SK-N-DZ (cell line): Measurements from ENCODE around the gene GRN.
"Not testable (repeated sequence)": the region's sequence is repeated elsewhere in the genome, so short reads cannot be mapped to it uniquely, and the experiment has no call there.

ENCODE experiments used
- DNase-seq: peaks from one replicate; pipeline ENCODE4 v3.0.0-alpha.2; 2015; ENCODE audit warnings: low spot score

Gene GRN

GRCh38 chr17:44361292-44362260 is 16.5 kb downstream of the GRN start:
- DNase-seq: peak; percentile 51

GRCh38 chr17:44362459-44362948 is 17.4 kb downstream of the GRN start:
- DNase-seq: no peak

- DNase-seq: no peak
These were observed 18.0 kb downstream of the GRN start for GRCh38 chr17:44362949-44363612.

- DNase-seq: peak; percentile 63
These were observed 18.6 kb downstream of the GRN start, which contains the start of gene FAM171A2 for GRCh38 chr17:44363613-44364159. Gene FAM171A2, minus strand, starts transcription at chr17:44363853. Its CDS starts 139 bp downstream, at chr17:44363714.

- DNase-seq: not testable (repeated sequence)
These were observed 19.9 kb downstream of the GRN start for GRCh38 chr17:44365051-44365450.

GRCh38 chr17:44367231-44367979 is 22.3 kb downstream of the GRN start:
- no peak for DNase-seq

- not testable (repeated sequence) for DNase-seq
These were observed 23.5 kb downstream of the GRN start for GRCh38 chr17:44368391-44369243.

GRCh38 chr17:44369414-44370023 is 24.4 kb downstream of the GRN start:
- not testable (repeated sequence) for DNase-seq

- no peak for DNase-seq
These were observed 26.9 kb downstream of the GRN start for GRCh38 chr17:44372036-44372435.

GRCh38 chr17:44374306-44375195 is 29.4 kb downstream of the GRN start:
- DNase-seq: no peak

- DNase-seq: peak; percentile 38
These were observed 30.3 kb downstream of the GRN start for GRCh38 chr17:44375196-44376017.

- DNase-seq: peak; percentile 69
These were observed 31.0 kb downstream of the GRN start for GRCh38 chr17:44376124-44376523.

GRCh38 chr17:44376779-44377178 is 31.7 kb downstream of the GRN start:
- DNase-seq: no peak

- no peak for DNase-seq
These were observed 33.1 kb downstream of the GRN start for GRCh38 chr17:44378171-44378705.

GRCh38 chr17:44379887-44380286 is 34.8 kb downstream of the GRN start:
- DNase-seq: no peak

- DNase-seq: no peak
These were observed 35.7 kb downstream of the GRN start for GRCh38 chr17:44380767-44381166.

GRCh38 chr17:44381810-44382305 is 36.8 kb downstream of the GRN start:
- DNase-seq: no peak

- DNase-seq: no peak
These were observed 37.8 kb downstream of the GRN start for GRCh38 chr17:44382917-44383316.
